HEK293 (cell line): ENCODE data around the gene AGAP1.
A peak's percentile ranks its signal among the peaks of the same experiment; 100 is the strongest.

ENCODE experiments used
- CTCF ChIA-PET: fragments of 350-600 bp; formaldehyde crosslinking; extraction: SDS; loops from one replicate; lab custom pipeline; 2021; ENCODE audit warnings: antibody characterized with exemption; lab: Yijun Ruan, JAX
- POLR2A ChIA-PET: fragments of 300-600 bp; formaldehyde crosslinking; extraction: SDS; loops from one replicate; lab custom pipeline; 2020; ENCODE audit warnings: antibody characterized with exemption, inconsistent platforms; lab: Yijun Ruan, JAX
- H3K27ac ChIP-seq: fragments of 200-500 bp; sonication (Bioruptor generic); 2 replicates; pipeline ENCODE4 v1.5.1; 2014; ENCODE audit warnings: low read depth, low read length, control low read depth, inconsistent platforms; ENCODE audit errors: extremely low read depth
- H3K36me3 ChIP-seq, 2 experiments: fragments of 200-500 bp in 1 of 2; sonication (Bioruptor generic) in 1 of 2; 1 replicate in 1 of 2; 2 replicates in 1 of 2; pipeline ENCODE4 v1.5.1; 2014 to 2017; ENCODE audit warnings: inconsistent platforms in 2 of 2, low read length in 2 of 2; ENCODE audit not compliant: control insufficient read depth in 2 of 2, insufficient read depth in 1 of 2
- H3K4me1 ChIP-seq: fragments of 200-500 bp; sonication (Bioruptor generic); 2 replicates; pipeline ENCODE4 v1.5.1; 2014; ENCODE audit warnings: mild to moderate bottlenecking, low read length, inconsistent platforms; ENCODE audit not compliant: control insufficient read depth, insufficient read depth
- H3K4me3 ChIP-seq: 2 replicates; pipeline ENCODE4 v1.5.1; 2011; ENCODE audit warnings: low read depth, mild to moderate bottlenecking, control low read depth, low read length, moderate library complexity
- H3K9me3 ChIP-seq: fragments of 200-500 bp; sonication (Bioruptor generic); 2 replicates; pipeline ENCODE4 v1.5.1; 2014; ENCODE audit warnings: low read depth, low read length, inconsistent platforms; ENCODE audit not compliant: control insufficient read depth, insufficient read depth
- BCL6B ChIP-seq: fragments of 450-650 bp; formaldehyde crosslinking; IDR thresholded peaks from 2 replicates; pipeline ENCODE4 v1.5.1; 2017; ENCODE audit warnings: missing biosample characterization, missing genetic modification characterization
- MYNN ChIP-seq: fragments of 450-650 bp; formaldehyde crosslinking; IDR thresholded peaks from 2 replicates; pipeline ENCODE4 v1.5.1; 2016; ENCODE audit warnings: missing biosample characterization, missing genetic modification characterization, borderline replicate concordance
- OVOL3 ChIP-seq: fragments of 450-650 bp; formaldehyde crosslinking; IDR thresholded peaks from 2 replicates; pipeline ENCODE4 v1.5.1; 2016; ENCODE audit warnings: missing biosample characterization, missing genetic modification characterization
- PBX3 ChIP-seq: sonication (generic); formaldehyde crosslinking; IDR thresholded peaks from 2 replicates; pipeline ENCODE4 v1.8.1; 2022; ENCODE audit warnings: mild to moderate bottlenecking, moderate library complexity, missing genetic modification reagents
- PRDM6 ChIP-seq: fragments of 450-650 bp; formaldehyde crosslinking; IDR thresholded peaks from 2 replicates; pipeline ENCODE4 v1.5.1; 2017; ENCODE audit warnings: missing biosample characterization, missing genetic modification characterization
- SALL2 ChIP-seq: fragments of 450-650 bp; formaldehyde crosslinking; IDR thresholded peaks from 2 replicates; pipeline ENCODE4 v1.5.0; 2017; ENCODE audit warnings: missing biosample characterization, mild to moderate bottlenecking, missing genetic modification characterization, borderline replicate concordance
- SP3 ChIP-seq: fragments of 450-650 bp; formaldehyde crosslinking; IDR thresholded peaks from 2 replicates; pipeline ENCODE4 v1.5.1; 2016; ENCODE audit warnings: missing biosample characterization, missing genetic modification characterization
- ZIC2 ChIP-seq: fragments of 450-650 bp; formaldehyde crosslinking; IDR thresholded peaks from 2 replicates; pipeline ENCODE4 v1.5.1; 2016; ENCODE audit warnings: missing biosample characterization, missing genetic modification characterization
- ZNF16 ChIP-seq: fragments of 450-650 bp; formaldehyde crosslinking; IDR thresholded peaks from 2 replicates; pipeline ENCODE4 v1.5.1; 2016; ENCODE audit warnings: low read depth, missing biosample characterization, missing genetic modification characterization
- ZNF211 ChIP-seq: fragments of 450-650 bp; formaldehyde crosslinking; IDR thresholded peaks from 2 replicates; pipeline ENCODE4 v1.5.1; 2016; ENCODE audit warnings: low read depth, missing biosample characterization, missing genetic modification characterization
- ZNF266 ChIP-seq: fragments of 450-650 bp; formaldehyde crosslinking; IDR thresholded peaks from 2 replicates; pipeline ENCODE4 v1.5.1; 2016; ENCODE audit warnings: missing biosample characterization, missing genetic modification characterization, low read depth
- ZNF610 ChIP-seq: fragments of 450-650 bp; formaldehyde crosslinking; IDR thresholded peaks from 2 replicates; pipeline ENCODE4 v1.5.1; 2016; ENCODE audit warnings: missing biosample characterization, missing genetic modification characterization, borderline replicate concordance
- ZNF677 ChIP-seq: fragments of 450-650 bp; IDR thresholded peaks from 2 replicates; pipeline ENCODE4 v1.5.0; 2018; ENCODE audit warnings: missing biosample characterization, mild to moderate bottlenecking, missing genetic modification characterization, moderate library complexity
- ZNF768 ChIP-seq: fragments of 450-650 bp; formaldehyde crosslinking; IDR thresholded peaks from 2 replicates; pipeline ENCODE4 v1.5.1; 2018; ENCODE audit warnings: missing biosample characterization, mild to moderate bottlenecking, missing genetic modification characterization
- ZNF785 ChIP-seq: fragments of 450-650 bp; formaldehyde crosslinking; IDR thresholded peaks from 2 replicates; pipeline ENCODE4 v1.5.1; 2016; ENCODE audit warnings: missing biosample characterization, missing genetic modification characterization
- ZNF837 ChIP-seq: fragments of 450-650 bp; formaldehyde crosslinking; IDR thresholded peaks from 2 replicates; pipeline ENCODE4 v1.5.1; 2016; ENCODE audit warnings: missing biosample characterization, missing genetic modification characterization

The AGAP1 gene

GRCh38 chr2:236105955-236106607 lies 612.2 kb downstream of the AGAP1 start:
- POLR2A ChIA-PET: interaction anchor here (0.7 kb wide), 1 partner anchor 140 kb away, joined by 4 read pairs; no protein-coding TSS in a partner anchor
- Histone ChIP-seq H3K27ac (no peak overlapping the region), H3K36me3 (no peaks in the 10 kb centered on the region), H3K9me3 (no peaks in the 10 kb centered on the region), H3K4me1 (no peaks in the 10 kb centered on the region), H3K4me3 (no peak overlapping the region)
- CTCF ChIA-PET: interaction anchor here (0.7 kb wide), 1 partner anchor 51 kb away, joined by 3 read pairs; no protein-coding TSS in a partner anchor
- TF ChIP-seq PRDM6 (tag by site-specific recombination) (no peak), ZNF211 (no peak), SP3 (tag by site-specific recombination) (no peak), ZNF785 (no peak), ZNF677 (no peak), MYNN (tag by site-specific recombination) (no peak), ZNF266 (tag by site-specific recombination) (no peak), SALL2 (tag by site-specific recombination) (no peak), BCL6B (tag by site-specific recombination) (no peak), ZNF16 (no peak)

GRCh38 chr2:236106761-236107160 lies 612.9 kb downstream of the AGAP1 start:
- Histone ChIP-seq H3K36me3 (no peaks in the 10 kb centered on the region), H3K9me3 (no peaks in the 10 kb centered on the region), H3K27ac (no peak overlapping the region), H3K4me3 (no peak overlapping the region), H3K4me1 (no peaks in the 10 kb centered on the region)
- TF ChIP-seq PBX3 (CRISPR knock-in tag) (no peak), ZNF610 (tag by site-specific recombination) (no peak), ZIC2 (tag by site-specific recombination) (peak; percentile 53)
- ChIA-PET POLR2A (no interaction called here), CTCF (no interaction called here)

- no peaks in the 10 kb centered on the region for H3K4me1 ChIP-seq
Observed at GRCh38 chr2:236107536-236107935, 613.7 kb downstream of the AGAP1 start.

More at GRCh38 chr2:236107536-236107935, 613.7 kb downstream of the AGAP1 start:
- H3K4me3 ChIP-seq: no peak overlapping the region
- no peaks in the 10 kb centered on the region for H3K9me3 ChIP-seq
- H3K36me3 ChIP-seq: no peaks in the 10 kb centered on the region
- ChIA-PET POLR2A (no interaction called here), CTCF (no interaction called here)
- no peak for TF ChIP-seq OVOL3
- TF ChIP-seq ZNF768 (tag by site-specific recombination): no peak
- no peak for TF ChIP-seq ZNF837
- no peak overlapping the region for H3K27ac ChIP-seq
